Globus pallidus (tissue), 1 donor: ENCODE results near the gene PARK7.
A peak's percentile ranks its signal among the peaks of the same experiment; 100 is the strongest.

Experiments used
- DNase-seq: peaks from one replicate; pipeline ENCODE4 v3.0.0-alpha.2; 2015; ENCODE audit warnings: low spot score

The PARK7 gene

DNA sequence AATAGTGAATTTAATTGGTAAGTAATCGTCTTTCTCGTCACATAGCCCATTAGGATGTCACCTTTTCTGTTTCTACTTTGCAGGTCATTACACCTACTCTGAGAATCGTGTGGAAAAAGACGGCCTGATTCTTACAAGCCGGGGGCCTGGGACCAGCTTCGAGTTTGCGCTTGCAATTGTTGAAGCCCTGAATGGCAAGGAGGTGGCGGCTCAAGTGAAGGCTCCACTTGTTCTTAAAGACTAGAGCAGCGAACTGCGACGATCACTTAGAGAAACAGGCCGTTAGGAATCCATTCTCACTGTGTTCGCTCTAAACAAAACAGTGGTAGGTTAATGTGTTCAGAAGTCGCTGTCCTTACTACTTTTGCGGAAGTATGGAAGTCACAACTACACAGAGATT, 23.3 kb downstream of the PARK7 start:
- no peak for DNase-seq

DNA sequence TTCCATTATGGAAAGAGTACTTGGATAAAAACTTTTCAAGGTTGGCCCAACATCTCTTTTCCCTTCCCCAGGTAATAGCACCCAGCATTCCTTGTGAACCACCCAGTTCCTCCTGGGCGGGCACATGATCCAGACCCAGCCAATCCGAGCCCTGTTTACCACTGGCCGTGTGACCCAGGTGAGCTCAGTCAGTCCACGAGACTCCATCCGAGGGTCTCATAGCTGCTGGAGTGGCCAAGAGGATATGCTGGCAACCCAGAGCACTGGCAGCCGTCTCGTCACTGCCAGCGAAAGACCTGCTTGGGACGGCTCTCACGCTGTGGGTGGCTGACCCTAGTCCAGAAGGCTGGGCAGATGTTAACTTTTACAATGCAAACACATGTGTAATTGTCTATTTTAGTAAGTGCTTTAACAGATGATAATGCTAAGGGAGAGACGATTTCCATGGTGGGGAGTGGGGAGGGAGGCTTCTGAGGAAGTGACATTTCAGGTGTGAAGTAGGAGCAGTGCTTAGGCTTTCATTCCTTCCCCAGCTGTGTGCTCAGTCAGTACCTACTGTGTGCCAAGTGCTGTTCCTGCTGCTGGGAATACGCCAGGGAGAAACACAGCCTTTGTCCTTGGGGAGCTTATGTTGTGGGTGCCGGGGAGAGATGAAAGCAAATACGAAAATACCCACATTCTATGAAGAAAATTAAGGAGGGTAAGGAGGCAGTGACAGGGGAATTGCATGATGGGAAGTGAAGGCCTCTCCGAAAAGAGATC, 24.5 kb downstream of the PARK7 start:
- no peak for DNase-seq

DNA sequence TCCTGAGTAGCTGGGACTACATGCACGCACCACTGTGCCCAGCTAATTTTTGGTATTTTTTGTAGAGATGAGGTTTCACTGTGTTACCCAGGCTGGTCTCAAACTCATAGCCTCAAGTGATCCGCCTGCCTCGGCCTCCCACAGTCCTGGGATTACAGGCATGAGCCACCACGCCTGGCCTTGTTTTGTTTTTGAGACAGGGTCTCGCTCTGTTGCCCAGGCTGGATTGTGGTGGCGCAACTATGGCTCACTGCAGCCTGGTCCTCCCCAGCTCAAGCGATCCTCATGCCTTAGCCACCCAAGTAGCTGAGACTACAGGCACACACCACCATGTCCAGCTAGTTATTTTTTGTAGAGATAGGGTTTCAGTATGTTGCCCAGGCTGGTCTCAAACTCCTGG, 26.0 kb downstream of the PARK7 start:
- DNase-seq = no peak

DNA sequence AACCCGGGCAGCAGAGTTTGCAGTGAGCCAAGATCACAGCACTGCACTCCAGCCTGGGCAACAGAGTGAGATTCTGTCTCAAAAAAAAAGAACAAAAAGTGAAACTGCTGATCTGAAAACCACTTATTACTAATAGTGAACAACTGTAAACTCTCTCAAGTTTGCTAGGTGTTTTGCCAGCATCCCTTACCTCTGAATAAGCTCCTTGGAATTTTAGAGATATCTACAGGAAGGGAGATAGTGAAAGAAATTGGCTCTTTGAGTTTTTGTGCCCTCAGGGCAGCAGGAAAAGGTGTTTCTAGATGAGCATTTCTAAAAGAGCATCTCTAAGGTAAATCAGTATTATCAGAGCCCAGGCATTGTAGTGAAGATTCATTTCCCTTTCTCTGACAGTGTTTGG, 27.1 kb downstream of the PARK7 start:
- DNase-seq = no peak

DNA sequence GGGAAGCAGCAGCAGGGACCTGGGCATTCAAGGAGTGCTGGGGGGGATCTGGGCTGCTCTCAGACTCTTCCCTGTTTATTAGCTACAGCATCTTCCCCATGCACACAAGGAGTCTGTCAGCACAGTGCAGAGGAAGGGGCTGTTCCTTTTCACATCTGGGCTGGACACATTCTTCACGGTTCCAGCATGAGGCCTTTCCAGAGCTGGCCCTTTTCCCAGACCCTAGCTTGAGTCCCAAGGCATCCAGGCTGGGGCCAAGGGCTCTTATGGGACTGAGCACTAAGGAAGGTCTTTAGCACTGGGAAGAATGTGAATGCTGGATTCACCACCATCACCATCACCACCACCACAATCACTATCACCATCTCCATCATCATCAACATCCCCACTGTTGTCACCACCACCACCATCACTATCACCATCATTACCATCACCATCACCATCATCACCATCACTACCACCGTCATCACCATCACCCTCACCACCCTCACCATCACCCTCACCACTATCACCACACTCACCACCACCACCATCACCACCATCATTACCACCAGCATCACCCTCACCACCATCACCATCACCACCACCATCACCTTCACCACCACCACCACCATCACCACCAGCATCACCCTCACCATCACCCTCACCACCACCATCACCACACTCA, 28.4 kb downstream of the PARK7 start:
- DNase-seq = no peak

DNA sequence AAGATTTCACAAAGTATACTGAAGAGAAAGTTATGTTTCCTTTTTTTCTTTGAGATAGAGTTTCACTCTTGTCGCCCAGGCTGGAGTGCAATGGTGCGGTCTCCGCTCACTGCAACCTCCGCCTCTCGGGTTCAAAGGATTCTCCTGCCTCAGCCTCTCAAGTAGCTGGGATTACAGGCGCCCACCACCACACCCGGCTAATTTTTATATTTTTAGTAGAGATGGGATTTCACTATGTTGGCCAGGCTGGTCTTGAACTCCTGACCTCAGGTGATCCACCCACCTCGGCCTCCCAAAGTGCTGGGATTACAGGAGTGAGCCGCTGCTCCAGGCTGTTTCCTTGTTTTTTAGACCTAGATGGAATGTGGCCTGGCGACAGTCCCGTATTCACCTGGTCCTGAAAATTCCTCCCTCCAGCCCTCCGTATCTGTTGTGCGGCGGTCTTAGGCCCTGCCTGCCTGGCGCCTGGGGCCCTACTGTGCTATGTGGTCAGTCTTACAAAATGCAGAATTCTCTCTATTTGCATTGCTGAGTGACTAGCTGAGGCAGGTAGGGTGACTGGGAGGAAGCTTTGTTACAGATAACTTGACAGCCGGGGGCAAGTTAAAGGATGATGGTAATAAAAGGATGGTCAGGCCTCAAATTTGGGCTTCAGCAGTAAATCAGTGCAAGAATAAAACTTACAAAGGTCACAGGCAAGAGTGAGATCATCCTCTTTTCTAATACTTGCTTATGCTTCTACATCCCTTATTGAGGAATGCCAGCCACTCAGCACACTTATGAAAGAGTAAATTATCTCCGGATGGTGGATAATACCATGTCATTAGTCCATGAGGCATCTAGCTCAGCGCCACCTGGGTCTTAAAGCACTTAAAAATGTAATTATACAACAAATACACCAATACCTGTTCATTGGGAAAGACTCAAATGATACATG, 30.3 kb downstream of the PARK7 start:
- DNase-seq = no peak

DNA sequence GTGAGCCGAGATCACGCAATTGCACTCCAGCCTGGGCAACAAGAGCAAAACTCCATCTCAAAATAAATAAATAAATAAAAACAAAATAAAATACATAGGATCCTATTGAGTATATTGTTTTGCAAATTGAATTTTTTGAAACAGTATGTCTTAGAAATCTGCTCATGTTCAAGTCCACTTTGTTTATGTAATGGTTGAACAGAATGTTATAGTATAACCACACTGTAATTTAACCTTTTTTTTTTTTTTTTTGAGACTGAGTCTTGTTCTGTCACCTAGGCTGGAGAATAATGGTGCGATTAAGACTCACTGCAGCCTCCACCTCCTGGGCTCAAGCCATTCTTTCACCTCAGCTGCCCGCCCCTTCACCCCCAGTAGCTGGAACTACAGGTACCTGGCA, 31.4 kb downstream of the PARK7 start:
- DNase-seq = no peak

DNA sequence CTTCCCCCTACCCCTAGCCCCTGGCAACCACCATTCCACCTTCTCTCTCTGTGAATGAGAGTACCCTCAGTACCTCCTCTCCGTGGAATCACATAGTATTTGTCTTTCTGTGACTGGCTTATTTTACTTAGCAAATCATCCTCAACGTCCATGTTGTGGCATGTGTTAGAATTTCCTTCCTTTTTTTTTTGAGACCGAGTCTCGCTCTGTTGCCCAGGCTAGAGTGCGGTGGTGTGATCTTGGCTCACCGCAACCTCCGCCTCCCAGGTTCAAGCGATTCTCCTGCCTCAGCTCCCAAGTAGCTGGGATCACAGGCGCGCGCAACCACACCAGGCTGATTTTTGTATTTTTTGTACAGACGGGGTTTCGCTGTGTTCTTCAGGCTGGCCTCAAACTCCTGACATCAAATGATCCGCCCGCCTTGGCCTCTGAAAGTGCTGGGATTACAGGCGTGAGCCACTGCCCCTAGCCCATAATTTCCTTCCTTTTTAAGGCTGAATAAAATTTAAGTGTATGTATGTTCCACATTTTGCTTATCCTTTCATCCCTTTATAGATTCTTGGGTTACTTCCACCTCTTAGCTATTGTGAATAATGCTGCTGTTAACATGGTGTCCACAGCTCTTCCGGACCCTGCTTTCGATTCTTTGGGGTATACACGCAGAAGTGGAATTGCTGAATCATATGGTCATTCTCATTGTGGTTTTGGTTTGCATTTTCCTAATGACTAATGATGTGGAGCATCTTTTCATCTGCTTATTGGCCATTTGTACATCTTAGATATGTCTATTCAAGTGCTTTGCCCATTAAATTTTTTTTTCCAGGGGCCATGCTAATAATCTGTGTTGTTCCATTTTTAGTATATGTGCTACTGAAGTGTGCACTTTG, 32.3 kb downstream of the PARK7 start:
- DNase-seq = no peak

DNA sequence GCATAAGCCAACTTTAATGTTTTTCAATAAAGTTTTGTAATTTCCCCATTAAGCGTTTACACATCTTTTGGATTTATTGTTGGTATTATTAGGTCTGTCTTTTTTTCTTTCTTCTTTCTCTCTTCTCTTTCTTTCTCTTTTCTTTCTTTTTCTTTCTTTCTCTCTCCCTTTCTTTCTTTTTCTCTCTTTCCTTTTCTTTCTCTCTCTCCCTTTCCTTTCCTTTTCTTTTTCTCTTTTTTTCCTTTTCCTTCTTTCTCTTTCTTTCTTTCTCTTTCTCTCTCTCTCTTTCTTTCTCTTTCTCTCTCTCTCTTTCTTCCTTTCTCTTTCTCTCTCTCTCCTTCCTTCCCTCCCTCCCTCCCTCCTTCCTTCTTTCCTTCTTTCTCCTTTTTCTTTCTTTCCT, 33.3 kb downstream of the PARK7 start:
- no peak for DNase-seq

DNA sequence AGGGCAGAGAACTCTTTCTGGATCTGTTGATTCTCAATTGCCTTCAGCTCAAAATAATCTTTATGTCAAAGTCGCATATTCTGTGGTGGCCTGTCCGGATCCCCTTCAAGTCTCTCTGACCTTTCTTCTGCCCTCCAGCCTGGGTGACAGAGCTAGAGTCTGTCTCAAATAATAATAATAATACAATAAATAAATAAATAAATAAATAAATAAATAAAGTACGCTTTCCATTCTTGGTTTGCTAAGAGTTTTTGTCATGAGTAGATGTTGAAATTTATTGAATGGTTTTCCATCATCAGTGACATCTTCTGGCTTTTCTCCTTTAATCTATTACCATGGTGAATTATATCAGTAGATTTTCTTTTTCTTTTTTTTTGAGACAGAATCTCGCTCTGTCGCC, 33.9 kb downstream of the PARK7 start:
- no peak for DNase-seq

DNA sequence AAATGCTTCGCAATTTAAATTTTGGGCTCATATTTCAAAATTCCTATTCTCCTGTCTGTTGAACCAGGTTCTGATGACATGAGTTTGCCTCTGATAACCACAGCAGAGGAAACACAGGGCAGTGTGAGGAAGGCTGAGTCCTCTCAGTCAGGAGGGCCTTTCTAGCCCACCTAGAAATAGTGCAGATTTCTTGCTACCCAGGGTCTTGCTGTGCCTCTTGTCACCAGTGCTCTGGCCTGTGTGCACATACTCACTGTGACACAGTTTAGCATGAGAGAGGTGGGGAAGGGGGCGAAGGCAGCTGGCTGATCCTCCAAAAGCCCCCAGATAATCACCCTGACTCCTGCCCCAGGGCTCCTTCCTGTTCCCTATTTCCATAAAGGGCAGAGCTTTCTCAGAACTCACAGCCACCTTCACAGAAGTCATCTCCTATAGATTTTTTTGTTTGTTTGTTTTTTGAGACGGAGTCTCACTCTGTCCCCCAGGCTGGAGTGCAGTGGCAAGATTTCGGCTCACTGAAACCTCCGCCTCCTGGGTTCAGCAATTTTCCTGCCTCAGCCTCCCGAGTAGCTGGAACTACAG, 40.9 kb downstream of the PARK7 start:
- no peak for DNase-seq

DNA sequence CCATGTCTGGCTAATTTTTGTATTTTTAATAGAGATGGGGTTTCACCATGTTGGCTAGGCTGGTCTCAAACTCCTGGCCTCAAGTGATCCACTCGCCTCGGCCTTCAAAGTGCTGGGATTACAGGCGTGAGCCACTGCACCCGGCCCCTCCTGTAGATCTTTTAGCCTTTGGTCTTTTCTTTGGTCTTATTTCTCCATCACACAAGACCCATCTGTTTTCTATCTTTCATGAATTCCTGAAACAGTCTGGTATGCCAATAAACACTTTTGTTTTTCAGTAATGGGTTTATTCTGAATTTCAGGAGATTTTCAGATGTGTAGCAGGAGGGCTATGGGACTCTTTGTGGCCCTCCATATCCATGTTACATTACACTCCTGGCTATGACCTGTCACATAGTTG, 41.4 kb downstream of the PARK7 start:
- DNase-seq = no peak

DNA sequence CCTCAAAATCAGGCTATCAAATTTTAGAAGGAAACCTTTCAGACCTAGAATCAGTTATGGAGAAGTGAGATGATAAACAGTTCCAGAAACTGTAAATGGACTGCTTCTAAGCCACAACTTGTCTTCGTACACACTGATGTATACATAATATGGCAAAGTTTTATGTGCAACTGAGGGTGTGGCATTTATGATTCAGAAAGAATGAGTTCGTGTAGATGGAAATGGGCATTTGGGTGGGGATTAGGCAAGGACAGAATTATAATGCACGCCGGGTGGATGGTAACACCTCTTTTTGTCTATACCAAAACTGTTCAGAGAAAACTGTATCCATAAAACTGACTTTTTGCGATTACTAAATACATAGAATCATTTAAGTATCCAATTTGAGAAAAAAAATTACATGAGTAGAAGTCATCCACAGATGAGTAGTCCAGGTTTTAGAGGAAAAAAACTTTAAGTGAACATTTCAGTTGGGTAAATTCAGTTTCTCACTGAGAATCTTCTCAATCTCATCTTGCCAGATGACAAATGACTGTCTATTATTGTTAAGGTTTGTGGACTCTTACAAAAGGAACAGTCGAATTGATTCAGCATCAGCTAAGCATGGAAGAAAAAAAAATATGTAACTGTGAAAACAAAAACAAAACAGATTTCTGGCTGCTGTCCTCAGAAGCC, 42.1 kb downstream of the PARK7 start:
- DNase-seq = no peak

DNA sequence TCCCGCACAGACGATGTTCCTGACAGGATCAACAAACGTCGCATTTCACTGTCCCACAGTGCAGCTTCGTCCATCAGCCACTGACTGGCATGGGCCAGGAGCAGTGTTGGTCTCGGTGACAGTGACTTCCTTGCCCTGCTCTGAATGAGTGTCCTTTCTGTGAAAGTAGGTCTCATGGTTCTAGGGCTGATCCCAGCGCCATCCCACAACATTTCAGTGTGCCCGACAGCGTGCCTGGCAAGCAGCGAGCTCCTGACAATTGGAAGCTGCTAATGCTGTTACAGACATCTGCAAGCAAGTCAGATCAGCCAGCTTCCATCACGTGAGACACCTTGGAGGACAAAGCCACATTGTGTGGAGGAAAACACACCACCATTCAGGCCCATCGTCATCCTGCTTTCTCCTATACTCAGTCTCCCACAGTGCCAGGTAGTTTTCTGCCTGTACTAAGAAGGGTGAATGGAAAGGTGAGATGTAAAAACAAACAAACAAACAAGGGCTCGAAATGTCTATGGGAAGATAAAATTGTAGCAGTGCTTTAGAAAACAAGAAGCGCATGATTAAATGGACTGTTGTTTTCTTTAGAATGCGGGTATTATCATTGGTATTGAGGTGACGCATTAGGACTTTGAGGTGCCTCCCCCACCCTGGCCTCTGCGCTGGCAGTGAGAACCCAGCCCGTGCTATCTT, 42.7 kb downstream of the PARK7 start:
- DNase-seq = peak; percentile 80

DNA sequence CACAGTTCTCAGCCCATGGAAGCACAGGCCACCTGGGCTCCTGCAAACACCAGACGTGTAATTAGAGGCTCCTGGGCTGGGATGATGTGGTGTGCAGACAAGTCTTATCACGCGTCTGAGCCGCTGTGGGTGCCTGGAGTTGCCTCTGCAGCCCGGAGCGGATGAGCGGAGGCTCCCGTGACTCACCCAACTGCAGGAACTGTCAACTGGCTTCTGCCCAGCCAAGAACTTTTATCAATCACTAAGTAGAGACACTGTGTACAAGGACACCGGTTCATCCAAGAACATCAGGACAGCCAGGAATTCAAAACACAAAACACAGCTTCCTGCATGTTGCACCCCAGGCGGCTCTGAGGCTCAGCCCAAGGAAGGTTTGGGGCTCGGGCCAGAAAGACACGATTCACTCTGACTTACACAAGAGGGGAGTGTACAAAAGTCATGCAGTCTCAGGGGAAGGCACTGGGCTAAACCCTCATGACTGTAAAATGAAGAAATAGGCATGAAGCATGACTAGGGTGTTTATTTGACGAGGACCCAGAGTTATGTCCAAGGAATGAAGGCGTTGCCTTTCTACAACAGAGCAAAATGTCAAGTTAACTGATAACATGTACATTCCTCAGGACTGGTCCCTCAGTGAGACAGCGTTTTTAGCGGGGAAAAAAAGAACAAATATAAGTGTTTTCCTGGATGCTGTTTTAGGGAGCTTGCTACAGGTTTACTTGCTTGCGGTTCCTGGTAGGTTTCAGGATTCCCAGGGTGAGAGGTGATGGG, 43.5 kb downstream of the PARK7 start:
- peak; percentile 32 for DNase-seq

DNA sequence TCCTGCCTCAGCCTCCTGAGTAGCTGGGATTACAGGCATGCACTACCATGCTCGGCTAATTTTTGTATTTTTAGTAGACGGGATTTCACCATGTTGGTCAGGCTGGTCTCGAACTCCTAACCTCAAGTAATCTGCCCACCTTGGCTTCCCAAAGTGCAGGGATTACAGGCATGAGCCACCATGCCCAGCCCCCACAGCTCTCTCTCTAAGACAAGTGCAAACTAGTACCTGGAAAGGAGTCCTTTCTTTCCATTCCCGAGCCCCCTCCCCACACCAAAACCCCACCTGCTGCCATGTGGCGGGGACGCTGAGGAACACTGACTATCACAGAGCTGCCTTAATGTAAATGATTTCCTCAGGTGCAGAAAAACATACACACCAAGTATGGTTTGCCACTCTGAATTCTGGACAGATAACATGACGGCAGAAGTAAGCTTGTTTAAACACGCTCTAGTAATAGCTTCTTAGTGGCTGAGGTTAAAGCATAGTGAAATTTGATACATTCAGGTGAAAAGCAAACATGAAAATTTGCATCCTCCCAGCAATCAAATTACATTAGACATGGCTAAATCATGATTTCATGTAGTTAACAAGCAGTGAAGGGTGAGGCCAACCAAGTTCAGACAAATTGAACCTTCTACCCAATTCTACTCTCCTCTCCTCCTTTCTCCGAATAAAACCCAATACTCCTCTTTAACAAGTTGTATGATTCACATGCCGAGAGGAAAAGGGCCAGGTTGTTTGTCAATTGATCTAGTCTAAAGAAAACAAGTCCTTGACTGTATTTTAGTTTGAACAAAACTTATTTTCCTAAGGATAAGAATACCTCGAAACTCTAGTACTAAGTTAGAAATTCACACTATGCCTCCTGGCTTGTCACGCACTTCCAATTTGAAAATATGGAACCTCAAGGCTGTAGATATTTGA, 44.8 kb downstream of the PARK7 start:
- DNase-seq = no peak

DNA sequence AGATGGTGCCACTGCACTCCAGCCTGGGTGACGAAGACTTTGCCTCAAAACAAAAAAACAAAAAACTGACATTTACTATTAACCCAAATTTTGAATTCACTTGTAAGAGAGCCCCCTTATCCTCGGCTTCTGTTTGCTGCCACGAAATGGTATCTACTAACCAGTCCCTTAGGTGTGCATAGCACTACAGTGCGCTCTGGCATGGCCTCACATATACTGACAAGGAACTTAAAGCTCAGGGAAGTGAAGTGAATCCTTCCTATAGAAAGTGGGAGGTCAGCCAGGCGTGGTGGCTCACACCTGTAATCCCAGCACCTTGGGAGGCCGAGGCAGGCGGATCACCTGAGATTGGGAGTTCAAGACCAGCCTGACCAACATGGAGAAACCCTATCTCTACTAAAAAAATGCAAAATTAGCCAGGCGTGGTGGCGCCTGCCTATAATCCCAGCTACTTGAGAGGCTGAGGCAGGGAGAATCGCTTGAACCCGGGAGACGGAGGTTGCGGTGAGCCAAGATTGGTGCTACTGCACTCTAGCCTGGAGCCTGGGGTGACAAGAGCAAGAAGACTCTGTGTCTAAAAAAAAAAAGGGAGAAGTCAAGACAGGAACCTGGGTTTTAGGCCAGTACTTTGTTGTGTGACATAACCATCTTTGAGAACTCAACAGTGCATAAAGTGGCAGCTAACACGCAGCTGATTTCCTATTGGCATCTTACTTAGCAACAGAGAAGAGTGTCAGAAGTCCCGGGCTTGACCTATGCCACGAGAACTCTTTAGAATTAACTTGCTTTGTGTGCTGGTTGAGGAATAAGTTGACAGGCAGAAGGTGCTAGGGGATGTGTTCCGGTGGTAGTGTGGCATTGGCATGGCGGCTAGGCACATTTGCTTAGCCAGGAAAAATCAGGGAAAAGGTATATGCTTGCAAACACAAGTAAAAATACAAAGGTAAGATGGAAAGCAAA, 47.8 kb downstream of the PARK7 start:
- DNase-seq = no peak
